GM20000 (cell line): ENCODE measurements around the gene CPNE4.

Experiments used
- DNase-seq: peaks from one replicate; pipeline ENCODE4 v3.0.0; 2012; ENCODE audit warnings: low spot score
- CTCF ChIP-seq: IDR thresholded peaks from 2 replicates; pipeline ENCODE4 v1.5.1; 2012; ENCODE audit warnings: mild to moderate bottlenecking, control low read depth; ENCODE audit errors: extremely low read depth, missing control alignments

The CPNE4 gene

GRCh38 chr3:132017137-132017536 lies 17.7 kb downstream of the CPNE4 start:
- no peak for TF ChIP-seq CTCF

GRCh38 chr3:132016061-132017041 lies 18.5 kb downstream of the CPNE4 start:
- TF ChIP-seq CTCF = no peak
- no peak for DNase-seq

More at GRCh38 chr3:132017137-132017536, 17.7 kb downstream of the CPNE4 start:
- no peak for DNase-seq

- DNase-seq = no peak
- no peak for TF ChIP-seq CTCF
Observed at GRCh38 chr3:132014105-132014504, 20.7 kb downstream of the CPNE4 start.

GRCh38 chr3:132009241-132009640 lies 25.6 kb downstream of the CPNE4 start:
- DNase-seq = no peak
- TF ChIP-seq CTCF = no peak

GRCh38 chr3:132008837-132009236 lies 26.0 kb downstream of the CPNE4 start:
- no peak for DNase-seq
- no peak for TF ChIP-seq CTCF

GRCh38 chr3:132007617-132008016 lies 27.2 kb downstream of the CPNE4 start:
- TF ChIP-seq CTCF = no peak
- DNase-seq = no peak

- TF ChIP-seq CTCF = peak; percentile 38
- DNase-seq = peak; percentile 10
Observed at GRCh38 chr3:132006605-132007204, 28.1 kb downstream of the CPNE4 start.
